ENCODE data around the gene DLGAP4. TPM values are rescaled to one million over a fixed set of nuclear protein-coding genes. Genes with fewer than 3 reads are reported as not detected.
A peak's percentile ranks its signal among the peaks of the same experiment; 100 is the strongest.

The DLGAP4 gene
- total RNA-seq, 1 donor from 2014 or later: 99.1 TPM

DNA sequence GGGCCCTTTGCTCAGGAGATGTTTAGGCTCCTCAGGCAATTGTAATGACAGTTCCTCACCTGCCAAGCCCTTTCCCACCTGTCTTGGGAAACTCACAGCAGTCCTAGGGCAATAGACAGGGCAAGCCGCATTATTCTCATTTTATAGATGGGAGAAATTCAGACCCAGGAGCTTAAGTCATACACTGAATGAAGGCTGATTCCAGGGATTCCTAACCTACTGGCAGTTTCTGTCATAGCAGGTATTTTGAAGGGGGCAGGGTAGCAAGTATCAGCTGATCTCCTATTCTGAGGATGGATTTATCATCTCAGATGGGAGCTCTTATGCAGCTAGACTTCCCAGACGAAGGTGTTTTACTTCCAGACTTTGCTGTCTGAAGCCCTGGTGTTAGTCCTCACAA, 173.8 kb downstream of the DLGAP4 start:
- DNase-seq (ENCODE audit: low spot score in 2 of 2, unreplicated experiment in 2 of 2): no peak
- peak; percentile 22 for TF ChIP-seq CTCF (IDR thresholded peaks at IDR 0.05; ENCODE audit: unreplicated experiment)
- Mint-ChIP-seq H3K27ac (no peak overlapping the region), H3K4me1 (peaks cover 19% of the 10 kb centered on the region), H3K4me3 (no peak overlapping the region), H3K36me3 (no peaks in the 10 kb centered on the region), H3K27me3 (ENCODE audit: low read depth) (no peaks in the 10 kb centered on the region), H3K9me3 (no peaks in the 10 kb centered on the region)

DNA sequence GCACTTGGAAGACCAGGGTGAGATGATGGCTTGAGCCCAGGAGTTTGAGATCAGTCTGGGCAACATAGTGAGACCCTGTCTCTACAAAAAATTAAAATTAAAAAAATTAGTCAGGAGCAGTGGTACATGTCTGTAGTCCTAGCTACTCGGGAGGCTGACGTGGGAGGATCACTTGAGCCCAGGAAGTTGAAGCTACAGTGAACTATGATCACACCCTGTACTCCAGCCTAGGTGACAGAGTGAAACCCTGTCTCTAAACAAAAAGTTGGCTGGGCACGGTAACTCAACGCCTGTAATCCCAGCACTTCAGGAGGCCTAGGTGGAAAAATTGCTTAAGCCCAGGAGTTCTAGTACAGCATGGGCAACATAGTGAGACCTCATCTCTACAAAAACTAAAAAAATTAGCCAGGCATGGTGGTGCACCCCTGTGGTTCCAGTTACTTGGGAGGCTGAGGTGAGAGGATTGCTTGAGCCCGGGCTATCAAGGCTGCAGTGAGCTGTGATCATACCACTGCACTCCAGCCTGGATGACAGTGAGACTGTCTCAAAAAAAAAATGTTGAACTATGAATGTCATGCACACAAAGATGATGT, 174.4 kb downstream of the DLGAP4 start:
- Mint-ChIP-seq H3K4me3 (no peak overlapping the region), H3K36me3 (no peaks in the 10 kb centered on the region), H3K4me1 (peaks cover 19% of the 10 kb centered on the region), H3K27me3 (ENCODE audit: low read depth) (no peaks in the 10 kb centered on the region), H3K9me3 (no peaks in the 10 kb centered on the region), H3K27ac (no peak overlapping the region)
- TF ChIP-seq CTCF (IDR thresholded peaks at IDR 0.05; ENCODE audit: unreplicated experiment): no peak
- DNase-seq (ENCODE audit: low spot score in 2 of 2, unreplicated experiment in 2 of 2): no peak

GRCh38 chr20:36481380-36482043, 175.4 kb downstream of the DLGAP4 start:
- H3K27ac Mint-ChIP-seq: no peak overlapping the region
- no peaks in the 10 kb centered on the region for H3K27me3 Mint-ChIP-seq (ENCODE audit: low read depth)
- peaks cover 22% of the 10 kb centered on the region for H3K4me1 Mint-ChIP-seq
- no peak overlapping the region for H3K4me3 Mint-ChIP-seq
- no peaks in the 10 kb centered on the region for H3K9me3 Mint-ChIP-seq
- no peak for DNase-seq (ENCODE audit: low spot score in 2 of 2, unreplicated experiment in 2 of 2)
- no peaks in the 10 kb centered on the region for H3K36me3 Mint-ChIP-seq
- TF ChIP-seq CTCF (IDR thresholded peaks at IDR 0.05; ENCODE audit: unreplicated experiment): no peak

DNA sequence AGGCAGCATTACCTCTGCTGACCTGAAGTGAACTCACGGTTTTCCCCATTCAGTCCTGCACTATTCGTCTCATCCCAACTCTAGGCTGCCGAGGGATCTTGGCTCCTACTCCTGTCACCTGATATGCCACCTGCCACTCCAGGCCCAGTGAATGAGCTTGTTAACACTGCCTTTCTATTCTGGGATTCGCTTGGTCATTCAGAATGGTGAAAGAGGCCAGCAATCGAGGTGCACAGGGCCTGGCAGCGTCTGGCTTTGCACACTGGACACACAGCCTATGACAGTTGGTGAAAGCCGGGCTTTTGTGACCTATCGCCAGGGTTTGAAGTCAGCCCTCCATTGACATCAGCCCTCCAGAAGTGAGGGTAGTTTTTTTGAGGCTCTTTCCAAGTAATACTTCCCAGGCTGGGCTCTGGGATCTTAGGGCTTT, 175.9 kb downstream of the DLGAP4 start:
- Mint-ChIP-seq H3K27me3 (ENCODE audit: low read depth) (no peaks in the 10 kb centered on the region), H3K36me3 (no peaks in the 10 kb centered on the region), H3K4me1 (peaks cover 22% of the 10 kb centered on the region), H3K9me3 (no peaks in the 10 kb centered on the region), H3K27ac (no peak overlapping the region), H3K4me3 (no peak overlapping the region)
- no peak for DNase-seq (ENCODE audit: low spot score in 2 of 2, unreplicated experiment in 2 of 2)
- no peak for TF ChIP-seq CTCF (IDR thresholded peaks at IDR 0.05; ENCODE audit: unreplicated experiment)

- Mint-ChIP-seq H3K4me1 (peaks cover 24% of the 10 kb centered on the region), H3K27ac (peak overlapping the region; percentile 67), H3K36me3 (no peaks in the 10 kb centered on the region), H3K4me3 (no peak overlapping the region), H3K9me3 (no peaks in the 10 kb centered on the region), H3K27me3 (ENCODE audit: low read depth) (no peaks in the 10 kb centered on the region)
- no peak for DNase-seq (ENCODE audit: low spot score in 2 of 2, unreplicated experiment in 2 of 2)
- no peak for TF ChIP-seq CTCF (IDR thresholded peaks at IDR 0.05; ENCODE audit: unreplicated experiment)
Observed at GRCh38 chr20:36483209-36483918, 177.2 kb downstream of the DLGAP4 start.

Measured in mesothelial cell of epicardium (in vitro differentiated cells).